OCI-LY1 (cell line): ENCODE results near the gene ITIH4.

Experiments used
- CTCF ChIP-seq: fragments of 200-600 bp; sonication (generic), shearing (Covaris generic); IDR thresholded peaks from 2 replicates; pipeline ENCODE4 v1.5.1; 2017; ENCODE audit warnings: mild to moderate bottlenecking, antibody characterized with exemption, low read length, moderate library complexity, mixed read lengths
- EZH2 ChIP-seq: fragments of 200-600 bp; sonication (generic), shearing (Covaris generic); IDR thresholded peaks from 2 replicates; pipeline ENCODE4 v1.8.0; 2017; ENCODE audit warnings: borderline replicate concordance, mixed run types, mild to moderate bottlenecking, antibody characterized with exemption, low read length, moderate library complexity, mixed read lengths

- TF ChIP-seq CTCF, result no peak
- no peak for TF ChIP-seq EZH2
These were observed 27.4 kb upstream of the ITIH4 start for GRCh38 chr3:52857864-52858263.
